UCSD-AML1 (cell line): ENCODE results near the gene TPM2.
A peak's percentile ranks its signal among the peaks of the same experiment; 100 is the strongest.

Experiments used
- DNase-seq: peaks from one replicate; lab custom pipeline; 2025; ENCODE audit not compliant: unreplicated experiment; lab: John Stamatoyannopoulos, UW

Gene TPM2

DNA sequence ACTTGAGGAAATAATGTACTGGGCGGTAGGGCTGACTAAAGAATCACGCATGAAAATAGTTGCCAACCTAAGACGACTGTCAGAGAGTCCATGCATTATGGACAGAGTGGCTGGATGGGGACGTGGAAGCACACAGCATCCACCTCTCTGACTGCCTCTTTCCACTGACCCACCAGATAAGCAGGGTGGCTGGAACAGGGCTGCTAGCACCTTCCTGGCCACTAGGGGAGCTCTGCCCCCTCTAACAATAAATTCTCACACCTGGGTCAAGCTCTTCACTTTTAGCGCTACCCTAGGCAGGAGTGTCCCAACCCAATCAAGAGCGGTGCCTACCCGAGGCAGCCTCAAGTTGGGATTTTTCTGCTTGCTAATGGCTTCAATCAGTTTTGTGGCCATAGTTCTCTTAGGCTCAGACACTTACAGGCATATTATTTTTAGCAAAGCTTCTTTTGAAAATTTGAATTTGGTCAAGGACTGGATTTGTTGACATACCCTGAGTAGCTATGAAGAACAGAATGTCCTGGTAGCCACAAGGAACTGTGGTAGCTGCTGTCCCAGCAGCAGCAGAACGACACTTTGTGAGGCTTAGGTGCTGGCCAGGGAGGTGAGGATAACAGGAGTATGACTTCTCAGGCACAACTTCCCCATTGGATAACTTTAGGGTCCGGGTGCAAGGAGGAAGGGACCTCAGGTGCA lies 6.9 kb upstream of the TPM2 start:
- DNase-seq: peak; percentile 52

DNA sequence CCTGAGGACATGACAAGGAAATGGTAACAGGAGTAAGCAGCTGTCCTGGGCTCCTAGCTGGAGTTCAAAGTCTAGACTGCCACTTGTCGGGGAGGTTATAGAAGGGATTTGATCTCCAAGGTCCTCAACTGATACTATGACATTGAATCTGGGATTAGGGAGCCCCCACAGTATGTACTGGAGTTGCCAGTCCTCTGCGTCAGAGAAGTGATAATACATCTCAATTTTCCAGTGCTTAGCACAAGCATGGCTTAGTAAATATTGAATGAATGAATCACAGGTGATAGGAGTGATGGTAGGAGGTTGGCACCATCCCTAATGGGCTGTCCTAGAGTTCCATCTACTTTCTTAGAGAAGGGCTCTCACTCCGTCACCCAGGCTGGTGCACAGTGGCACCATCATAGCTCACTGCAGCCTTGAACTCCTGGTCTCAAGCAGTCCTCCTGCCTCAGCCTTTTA lies 6.2 kb upstream of the TPM2 start:
- DNase-seq: no peak

DNA sequence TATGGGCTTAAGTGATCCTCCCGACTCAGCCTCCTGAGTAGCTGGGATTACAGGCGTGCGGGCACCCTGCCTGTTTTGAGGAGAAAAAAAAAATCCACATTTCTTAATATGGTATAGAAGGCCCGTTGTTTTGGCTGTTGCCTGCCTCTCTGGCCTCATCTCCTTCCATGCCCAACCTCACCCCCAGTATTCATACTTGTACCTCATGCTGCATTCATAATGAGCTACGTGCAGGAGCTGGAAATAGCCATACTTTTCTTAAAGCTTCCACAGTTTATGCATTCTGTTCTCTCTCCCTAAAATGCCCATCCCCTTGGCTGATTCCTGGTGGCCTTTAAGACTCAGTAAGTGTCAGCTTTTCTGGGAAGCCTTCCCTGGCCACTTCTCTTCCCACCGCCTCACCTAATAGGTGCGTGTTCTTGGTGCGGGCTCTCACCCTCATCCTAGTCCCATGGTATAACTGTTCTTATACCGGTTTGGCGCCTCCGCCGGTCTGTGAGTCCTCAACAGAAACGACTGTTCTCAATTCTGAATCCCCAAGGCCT lies 2.1 kb upstream of the TPM2 start:
- DNase-seq: no peak

DNA sequence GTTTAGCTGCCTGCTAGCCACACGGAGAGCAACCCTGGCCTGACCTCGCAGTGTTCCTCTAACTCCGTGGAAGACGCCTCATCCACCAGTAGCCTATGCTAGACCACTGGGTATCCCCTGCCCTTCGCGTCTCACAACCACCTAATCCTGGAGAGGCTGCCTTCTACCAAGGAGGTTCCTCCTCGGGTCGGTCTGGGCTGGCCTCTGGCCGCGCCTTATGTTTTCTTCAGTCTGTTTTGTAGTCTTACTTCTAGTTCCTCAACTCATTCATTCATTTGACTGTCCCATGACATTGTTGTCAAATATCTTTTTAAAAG lies 1.6 kb upstream of the TPM2 start:
- DNase-seq: no peak

DNA sequence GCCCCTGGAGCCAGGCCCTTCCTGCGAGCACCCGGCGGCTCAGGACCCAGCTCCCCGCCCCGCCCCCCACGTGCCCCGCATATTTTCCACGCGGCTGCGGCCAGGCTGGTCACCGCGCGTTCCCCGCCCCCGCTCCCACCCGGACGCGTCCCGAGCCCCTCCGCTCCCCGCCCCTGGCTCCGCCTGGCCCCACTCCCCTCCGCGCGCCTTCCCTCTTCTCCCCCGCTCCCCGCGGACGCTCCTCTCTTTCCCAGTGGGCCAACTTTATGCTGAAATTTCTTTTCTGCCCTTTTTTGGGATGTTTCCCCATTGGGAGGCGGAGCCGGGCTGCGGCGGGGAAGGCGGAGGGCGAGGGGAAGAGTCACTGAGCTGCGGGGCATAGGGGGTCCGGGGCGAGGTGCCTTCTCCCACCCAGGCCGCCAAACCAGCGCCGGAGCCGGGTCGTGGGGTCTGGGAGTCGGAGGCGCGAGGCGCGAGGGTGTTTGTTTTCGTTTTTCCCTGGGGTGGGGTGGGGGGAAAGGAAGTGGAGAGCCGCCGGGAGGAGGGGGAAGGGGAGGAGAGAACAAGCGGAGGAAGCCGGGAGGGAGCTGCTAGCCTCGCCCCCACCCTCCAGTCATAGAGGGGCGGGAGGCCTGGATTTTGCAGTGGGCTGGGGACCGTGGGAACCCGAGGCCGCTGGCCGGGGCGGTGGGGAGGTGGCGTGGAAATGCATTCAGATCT lies 1.0 kb upstream of the TPM2 start:
- peak; percentile 64 for DNase-seq

DNA sequence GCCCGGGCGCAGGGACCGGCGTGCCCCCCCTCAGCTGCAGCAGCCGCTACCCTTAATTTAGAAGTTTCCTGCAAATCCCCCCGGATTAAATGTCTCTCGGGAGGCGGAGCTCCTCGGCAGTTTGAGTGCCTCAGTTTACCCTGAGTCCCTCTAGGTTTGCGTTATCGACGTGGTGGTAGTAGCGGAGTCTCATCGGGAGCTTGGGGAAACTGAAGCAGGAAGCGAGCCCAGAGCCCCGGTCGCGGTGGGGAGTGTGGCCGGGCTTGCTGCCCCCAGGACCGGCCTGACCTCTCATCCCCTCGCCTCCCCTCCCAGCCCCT lies 529 bp upstream of the TPM2 start:
- DNase-seq: no peak

DNA sequence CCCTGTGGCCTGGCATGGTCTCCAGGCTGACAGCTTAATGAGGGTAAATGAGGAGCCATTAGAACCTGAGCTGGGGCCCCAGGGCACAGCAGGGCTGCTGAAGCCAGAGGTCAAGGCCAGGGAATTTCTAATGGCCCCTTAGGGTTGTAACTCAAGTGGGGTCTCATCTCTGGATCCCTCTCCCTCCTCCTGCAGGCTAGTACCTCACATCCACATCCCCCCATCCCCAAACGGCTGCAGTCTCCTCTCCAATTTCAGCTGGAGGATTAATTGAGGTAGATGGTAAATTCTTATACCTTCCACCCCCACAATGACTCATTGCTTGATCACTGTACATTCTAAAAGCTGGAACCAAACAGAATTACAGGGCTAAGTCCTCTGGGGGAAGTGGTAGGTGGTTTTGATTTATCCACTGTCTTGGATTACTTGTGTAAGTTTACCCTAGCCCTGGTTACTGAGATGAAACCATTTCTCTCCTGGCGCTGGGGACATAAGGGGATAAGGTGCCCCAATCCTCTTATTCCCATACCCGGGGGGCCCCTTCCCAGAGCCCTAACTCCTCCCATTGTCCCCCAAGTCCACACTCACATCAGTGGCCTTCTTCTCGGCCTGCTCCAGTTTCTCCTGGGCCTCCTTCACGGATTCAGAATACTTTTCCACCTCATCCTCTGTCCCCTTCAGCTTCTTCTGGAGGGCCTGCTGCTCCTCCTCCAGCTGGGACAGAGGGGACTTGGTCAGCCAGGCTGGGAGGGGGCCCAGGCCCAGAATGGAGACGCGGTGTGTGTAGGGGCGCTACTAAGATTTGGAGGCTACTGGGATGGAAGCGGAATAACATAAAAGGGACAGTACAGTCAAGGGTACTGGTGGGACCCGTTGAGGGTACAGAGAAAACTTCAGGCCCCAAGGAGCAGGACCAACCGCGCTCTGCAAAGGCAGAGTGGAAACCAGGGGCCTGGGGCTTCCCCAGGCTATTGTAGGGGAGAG lies 875 bp downstream of the TPM2 start:
- no peak for DNase-seq

DNA sequence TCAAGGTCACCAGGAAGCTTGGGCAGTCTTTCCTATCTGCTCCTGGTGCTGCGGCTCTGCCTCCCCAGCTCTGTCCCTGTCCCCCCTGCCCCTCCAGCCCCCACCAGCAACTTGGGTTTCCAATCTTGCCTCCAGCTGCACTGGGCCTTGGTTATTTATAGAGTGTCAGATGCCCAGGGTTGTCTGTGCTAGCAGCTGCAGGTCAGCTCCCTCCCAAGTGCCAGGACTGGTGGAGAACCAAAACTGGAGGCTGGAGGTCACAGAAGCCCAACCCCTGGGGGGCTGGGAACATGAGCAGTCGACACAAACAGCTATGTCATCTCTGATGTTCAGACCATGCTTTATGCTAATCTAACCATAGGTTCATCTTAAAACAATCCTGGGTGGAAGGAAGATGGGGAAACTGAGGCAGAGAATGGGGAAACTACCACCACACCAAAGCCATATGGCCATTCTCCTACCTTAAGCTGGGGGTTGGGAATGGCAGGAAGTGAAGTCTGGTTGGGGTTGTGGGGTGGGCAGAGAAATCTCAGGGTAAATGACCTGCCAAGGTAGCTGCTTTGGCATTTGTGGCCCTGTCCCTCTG lies 1.7 kb downstream of the TPM2 start:
- DNase-seq: no peak

DNA sequence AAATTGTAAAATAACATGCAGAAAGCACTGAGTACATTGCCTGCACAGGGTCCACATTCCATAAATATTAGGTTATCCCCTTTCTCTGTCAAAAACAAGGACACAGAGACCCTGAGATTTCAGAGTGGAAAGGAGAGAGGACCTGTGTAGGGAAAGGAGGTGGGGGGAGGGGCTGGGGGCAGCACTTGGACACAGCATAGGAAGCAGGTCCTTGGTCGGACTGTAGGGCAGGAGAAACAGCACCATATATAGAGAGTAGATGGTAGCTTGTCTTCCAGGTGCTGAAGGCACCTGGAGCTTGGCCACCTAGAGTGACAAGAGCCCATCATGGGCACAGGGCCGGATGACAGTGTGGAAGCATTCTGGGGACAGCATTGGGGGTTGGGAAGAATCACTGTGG lies 2.4 kb downstream of the TPM2 start:
- no peak for DNase-seq

DNA sequence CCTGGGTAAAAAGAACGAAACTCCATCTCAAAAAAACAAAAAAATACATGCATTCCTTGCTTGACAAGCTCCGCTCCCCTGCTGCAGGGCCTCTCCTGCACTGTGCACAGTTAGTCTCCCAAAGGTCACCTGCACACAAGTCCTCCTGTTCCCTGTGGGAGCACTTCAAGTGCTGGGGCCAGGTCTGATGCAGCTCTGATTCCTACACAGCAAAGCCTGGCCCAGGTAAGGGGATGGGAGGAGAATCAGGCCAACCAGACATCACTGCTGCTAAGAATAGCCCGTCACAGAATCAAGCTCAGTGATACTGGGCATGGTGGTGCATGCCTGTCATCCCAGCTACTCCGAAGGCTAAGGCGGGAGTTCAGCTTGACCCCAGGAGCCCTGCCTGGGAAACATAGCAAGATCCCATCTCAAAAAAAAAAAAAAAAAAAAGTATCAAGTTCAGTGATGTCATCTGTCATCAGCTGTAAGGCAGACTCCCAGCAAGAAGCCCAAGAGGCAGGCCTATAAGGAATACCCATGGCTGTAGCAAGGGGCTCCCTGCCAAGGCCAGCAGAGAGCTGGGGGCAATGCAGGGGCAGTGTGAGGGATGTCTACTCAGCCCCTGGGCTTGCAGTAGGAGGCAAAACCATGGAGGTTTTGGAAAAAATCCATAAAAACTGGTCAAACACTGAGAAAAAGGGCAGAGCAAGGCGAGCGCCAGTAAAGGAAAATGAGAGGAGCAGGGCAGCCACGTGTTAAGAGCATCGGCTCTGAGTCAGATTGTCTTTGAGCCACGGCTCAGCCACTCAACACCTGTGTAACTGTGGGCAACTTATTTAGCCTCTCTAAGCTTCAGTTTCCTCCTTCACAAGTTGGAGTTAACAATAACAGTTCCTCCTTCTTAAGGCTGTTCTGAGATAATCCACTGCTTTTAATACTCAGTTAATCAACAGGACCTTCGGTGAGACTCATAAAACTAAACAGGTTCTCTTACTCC lies 3.2 kb downstream of the TPM2 start:
- no peak for DNase-seq

DNA sequence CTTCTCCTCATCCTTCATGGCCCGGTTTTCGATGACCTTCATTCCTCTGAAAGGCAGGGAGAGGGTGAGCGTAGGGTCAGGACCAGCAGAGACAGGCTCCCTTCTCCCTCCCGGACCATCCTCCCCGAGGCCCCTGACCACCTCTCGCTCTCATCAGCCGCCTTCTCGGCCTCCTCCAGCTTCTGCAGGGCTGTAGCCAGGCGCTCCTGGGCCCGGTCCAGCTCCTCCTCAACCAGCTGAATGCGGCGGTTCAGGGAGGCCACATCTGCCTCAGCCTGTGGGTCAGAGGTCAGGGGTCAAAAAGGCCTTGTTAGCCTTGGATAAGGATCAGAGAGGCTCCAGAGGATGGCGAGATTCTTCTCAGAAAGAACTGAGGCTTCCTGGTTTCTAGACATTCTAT lies 4.2 kb downstream of the TPM2 start:
- DNase-seq: no peak

DNA sequence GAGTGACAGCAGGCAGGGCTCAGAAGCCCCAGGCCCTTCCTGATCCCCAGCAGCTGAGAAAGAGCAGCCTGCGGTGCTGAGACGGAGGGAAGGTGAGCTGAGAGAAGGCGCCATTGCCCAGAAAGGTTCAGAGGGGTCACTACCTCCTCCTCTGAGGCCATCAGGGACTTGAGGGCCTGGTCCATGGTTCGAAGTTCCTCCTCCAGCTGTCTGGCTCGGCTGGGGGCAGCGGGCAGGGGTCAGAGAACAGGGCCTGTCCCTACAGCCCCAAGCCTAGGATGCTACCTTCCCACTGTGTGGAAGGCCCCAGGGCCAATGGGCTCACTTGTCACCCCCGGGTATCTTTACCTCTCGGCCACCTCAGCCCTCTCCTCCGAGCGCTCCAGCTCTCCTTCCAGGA lies 4.8 kb downstream of the TPM2 start:
- no peak for DNase-seq

DNA sequence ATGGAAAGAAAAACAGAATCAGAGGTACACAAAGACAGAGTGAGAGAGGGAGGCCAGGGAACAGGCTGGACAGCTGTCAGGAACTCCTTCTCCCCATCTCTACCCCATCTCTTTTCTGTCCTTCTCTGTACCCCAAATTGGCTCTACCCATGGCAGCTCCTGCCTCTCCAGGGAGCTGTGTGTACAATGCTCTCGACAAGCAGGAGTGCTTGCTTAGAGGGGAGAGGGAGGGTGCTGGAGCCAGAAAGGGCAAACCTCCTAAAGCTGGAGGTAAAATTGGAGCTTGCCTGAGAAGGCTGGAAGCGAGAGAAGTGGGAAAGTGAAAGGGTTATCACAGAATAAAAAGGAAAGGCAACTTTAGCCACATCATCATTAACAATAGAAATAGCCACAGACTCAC lies 6.4 kb downstream of the TPM2 start:
- DNase-seq: no peak

DNA sequence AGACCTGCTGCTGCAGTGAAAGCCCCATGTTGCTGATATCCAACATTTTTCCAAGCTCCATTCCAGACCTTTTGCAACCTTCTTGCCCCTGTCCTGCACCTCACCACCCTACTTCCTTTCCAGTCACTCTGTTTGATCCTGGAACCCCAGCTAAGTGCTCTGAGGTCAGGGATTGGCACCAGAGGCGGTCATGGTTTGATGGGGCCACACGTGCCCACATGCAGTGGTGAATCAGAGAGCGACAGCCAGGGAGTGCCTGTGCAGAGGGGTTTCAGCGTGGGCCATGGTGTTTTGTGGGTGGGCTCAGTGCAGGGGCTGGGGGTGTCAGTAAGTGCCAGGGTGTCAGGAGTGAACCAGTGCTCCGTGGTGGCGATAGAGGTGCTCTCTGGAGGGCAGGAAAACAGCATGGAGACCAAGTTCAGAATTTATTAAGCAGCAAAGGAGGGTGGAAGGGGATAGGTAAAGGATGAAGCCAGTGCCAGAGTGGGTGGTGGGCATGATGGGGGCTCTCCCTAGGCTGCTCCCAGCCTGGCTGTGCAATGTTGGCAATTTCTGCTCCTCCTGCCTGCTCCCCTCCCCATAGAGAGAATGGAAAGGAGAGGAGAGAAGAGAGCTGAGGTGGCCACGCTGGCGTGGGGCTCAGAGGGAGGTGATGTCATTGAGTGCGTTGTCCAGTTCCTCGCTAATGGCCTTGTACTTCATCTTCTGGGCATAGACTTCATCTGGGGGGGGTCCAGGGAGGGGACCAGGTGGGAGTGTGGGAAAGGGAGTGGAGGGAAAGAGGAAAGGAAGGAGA lies 7.0 kb downstream of the TPM2 start:
- no peak for DNase-seq

DNA sequence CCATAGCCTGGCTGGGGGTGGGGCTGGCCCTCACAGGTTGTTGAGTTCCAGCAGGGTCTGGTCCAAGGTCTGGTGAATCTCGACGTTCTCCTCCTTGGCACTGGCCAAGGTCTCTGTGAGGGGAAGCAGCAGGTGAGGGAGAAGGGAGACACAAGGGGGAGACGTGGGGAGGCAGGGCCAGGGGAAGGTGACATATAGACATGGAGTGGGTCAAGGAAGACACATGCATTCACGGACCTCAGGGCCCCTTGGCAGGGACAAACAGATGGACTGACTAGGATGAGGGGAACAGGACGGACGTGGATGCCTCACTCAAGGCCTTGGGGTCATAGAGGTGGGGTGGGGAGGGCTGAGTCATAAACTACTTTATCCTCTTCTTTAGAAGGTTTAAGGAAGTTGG lies 7.7 kb downstream of the TPM2 start:
- no peak for DNase-seq

DNA sequence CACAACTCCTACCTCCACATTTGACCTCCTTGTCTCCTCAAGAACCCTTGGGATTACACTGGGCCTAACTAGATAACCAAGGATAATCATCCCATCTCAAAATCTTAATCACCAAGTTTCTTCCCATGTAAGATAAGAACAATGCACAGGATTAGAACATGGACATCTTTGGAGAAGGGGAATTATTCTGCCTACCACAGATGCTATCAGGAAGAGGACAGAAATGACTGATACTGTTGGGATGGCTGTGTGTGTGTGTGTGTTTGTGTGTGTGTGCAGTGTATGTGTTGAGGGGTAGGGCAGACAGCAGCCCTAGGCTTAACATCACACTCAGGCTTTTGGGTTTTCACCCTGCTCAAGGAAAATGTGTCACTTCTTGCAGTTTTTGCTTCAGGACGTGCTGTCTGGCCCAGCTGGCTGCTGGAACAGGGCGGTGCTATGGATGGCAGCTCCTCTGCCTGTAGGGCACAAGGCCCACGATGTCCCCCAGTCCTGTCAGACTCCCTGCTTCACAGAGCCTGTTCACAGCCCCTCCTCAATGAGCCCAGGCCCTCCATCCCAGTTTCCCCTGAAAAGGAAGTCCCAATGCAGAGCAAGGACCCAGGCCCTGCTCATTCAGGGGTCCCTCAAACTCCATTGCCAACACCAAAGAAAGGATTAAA lies 8.3 kb downstream of the TPM2 start:
- no peak for DNase-seq

DNA sequence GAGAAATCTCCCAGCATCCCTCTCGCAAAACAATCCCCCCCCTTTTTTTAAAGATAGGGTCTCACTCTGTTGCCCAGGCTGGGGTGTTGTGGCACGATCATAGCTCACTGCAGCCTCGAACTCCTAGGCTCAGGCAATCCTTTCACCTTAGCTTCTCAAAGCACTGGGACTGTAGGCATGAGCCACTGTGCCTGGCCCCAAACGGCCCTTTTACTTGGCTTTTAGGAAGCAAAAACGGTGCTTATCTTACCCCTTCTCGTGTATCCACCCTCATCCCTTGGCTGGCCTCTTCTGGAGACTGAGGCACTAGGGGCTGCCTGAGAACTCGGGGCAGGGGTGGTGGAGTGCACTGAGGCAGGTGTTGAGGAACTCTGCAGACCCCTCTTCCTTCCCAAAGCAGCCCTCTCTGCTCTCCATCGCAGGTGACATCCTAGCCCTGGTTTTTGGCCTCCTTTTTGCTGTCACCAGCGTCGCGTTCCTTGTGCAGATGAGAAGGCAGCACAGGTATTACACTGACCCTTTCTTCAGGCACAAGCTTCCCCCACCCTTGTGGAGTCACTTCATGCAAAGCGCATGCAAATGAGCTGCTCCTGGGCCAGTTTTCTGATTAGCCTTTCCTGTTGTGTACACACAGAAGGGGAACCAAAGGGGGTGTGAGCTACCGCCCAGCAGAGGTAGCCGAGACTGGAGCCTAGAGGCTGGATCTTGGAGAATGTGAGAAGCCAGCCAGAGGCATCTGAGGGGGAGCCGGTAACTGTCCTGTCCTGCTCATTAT lies 9.2 kb downstream of the TPM2 start:
- DNase-seq: no peak

DNA sequence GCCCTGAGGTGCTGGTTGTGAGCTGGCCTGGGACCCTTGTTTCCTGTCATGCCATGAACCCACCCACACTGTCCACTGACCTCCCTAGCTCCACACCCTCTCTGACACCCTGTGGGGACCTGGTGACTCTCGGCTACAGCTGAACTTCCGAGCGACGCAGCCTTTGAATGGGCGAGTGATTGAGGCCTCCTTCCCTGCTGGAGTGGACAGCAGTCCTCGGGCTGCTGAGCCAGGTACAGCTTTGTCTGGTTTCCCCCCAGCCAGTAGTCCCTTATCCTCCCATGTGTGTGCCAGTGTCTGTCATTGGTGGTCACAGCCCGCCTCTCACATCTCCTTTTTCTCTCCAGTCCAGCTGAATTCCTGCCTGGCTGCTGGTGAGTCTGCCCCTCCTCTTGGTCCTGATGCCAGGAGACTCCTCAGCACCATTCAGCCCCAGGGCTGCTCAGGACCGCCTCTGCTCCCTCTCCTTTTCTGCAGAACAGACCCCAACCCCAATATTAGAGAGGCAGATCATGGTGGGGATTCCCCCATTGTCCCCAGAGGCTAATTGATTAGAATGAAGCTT lies 9.9 kb downstream of the TPM2 start:
- DNase-seq: no peak
